ENCODE measurements around the gene TACC2.

Gene TACC2

DNA sequence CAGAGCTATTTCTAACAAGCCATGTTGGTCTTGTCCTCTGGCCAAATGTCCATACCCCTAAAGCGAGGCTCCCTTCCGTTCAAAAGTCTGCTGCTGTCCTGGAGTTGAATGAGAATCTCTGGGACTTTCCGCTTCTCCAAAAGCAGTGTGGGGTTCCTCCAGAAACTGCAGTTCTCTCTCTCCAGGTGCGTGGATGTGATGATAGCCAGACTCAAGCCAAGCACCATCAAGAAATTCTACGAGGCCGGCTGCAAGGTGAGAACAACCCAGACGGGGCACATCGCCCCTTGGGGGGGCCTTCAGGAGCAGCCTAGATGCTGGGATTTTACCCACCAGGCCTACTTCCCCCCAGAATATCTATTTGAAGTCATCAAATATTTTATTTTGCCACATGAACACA is 308.6 kb downstream of the TACC2 start:
- H3K4me3 ChIP-seq (ENCODE audit: low read depth in 1 of 2, low read length in 2 of 2), result no peak overlapping the region
- no peaks in the 10 kb centered on the region for H3K36me3 ChIP-seq (ENCODE audit: insufficient read depth, low read length)
- H3K9me3 ChIP-seq (ENCODE audit: low read length), result no peaks in the 10 kb centered on the region
- no peak overlapping the region for H3K27ac ChIP-seq (ENCODE audit: low read depth, low read length)
- no peaks in the 10 kb centered on the region for H3K27me3 ChIP-seq (ENCODE audit: control insufficient read depth in 1 of 2, insufficient read depth in 2 of 2, low read length in 2 of 2)
- H3K4me1 ChIP-seq (ENCODE audit: insufficient read depth, low read length), result no peaks in the 10 kb centered on the region
- no peak overlapping the region for H3K9ac ChIP-seq (ENCODE audit: low read length)

DNA sequence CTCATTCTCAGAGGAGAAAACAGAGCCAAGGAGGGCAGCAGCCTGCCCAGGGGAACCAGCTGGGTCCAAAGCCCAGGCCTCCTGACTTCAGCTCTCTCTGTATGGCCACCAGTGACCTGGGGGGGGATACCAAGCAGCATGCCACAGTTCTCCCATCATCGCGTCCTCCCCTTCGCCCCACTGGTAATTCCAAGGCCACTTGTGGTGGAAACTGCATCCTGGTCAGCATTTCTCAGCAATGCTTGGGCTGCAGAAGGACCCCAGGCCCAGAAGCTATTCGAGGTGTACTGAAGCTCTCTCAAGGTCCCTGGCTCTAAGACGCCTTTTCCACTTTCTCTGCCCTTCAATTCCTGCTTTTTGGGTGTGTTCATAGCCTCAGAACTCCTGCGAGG is 309.2 kb downstream of the TACC2 start:
- Histone ChIP-seq H3K9me3 (ENCODE audit: low read length) (no peaks in the 10 kb centered on the region), H3K36me3 (ENCODE audit: insufficient read depth, low read length) (no peaks in the 10 kb centered on the region), H3K27ac (ENCODE audit: low read depth, low read length) (no peak overlapping the region), H3K4me1 (ENCODE audit: insufficient read depth, low read length) (no peaks in the 10 kb centered on the region), H3K9ac (ENCODE audit: low read length) (no peak overlapping the region), H3K27me3 (ENCODE audit: control insufficient read depth in 1 of 2, insufficient read depth in 2 of 2, low read length in 2 of 2) (no peaks in the 10 kb centered on the region), H3K4me3 (ENCODE audit: low read depth in 1 of 2, low read length in 2 of 2) (no peak overlapping the region)

DNA sequence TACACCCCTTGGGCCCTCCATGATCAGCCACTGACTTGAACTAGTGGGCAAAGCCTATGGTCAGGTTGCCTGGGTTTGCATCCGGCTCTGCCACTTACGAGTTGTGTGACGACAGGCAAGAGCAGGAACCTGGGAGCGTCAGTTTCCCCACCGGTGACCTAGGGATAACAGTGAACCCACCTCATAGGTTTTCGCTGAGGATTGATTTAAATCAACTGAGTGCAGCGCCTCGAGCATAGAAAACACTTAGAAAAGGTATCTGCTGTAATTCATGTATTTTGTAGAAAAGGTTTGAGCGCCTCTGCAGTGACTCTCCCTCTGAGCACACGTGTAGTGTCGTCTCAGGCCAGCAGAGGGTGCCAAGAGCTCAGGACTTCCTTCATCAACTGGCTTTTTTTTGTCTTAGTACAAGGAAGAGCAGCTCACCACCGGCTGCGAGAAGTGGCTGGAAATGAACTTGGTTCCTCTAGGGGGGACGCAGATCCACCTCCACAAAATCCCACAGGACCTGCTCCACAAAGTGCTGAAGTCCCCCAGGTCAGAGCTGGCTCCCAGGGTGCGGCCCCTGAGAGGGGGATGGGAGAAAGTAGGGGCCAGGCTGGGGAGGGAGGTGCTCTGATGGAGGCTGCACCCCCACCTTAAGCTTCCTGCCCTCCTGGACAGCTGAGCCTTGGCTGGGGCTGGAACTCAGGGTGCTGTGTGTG is 309.8 kb downstream of the TACC2 start:
- no peak overlapping the region for H3K27ac ChIP-seq (ENCODE audit: low read depth, low read length)

DNA sequence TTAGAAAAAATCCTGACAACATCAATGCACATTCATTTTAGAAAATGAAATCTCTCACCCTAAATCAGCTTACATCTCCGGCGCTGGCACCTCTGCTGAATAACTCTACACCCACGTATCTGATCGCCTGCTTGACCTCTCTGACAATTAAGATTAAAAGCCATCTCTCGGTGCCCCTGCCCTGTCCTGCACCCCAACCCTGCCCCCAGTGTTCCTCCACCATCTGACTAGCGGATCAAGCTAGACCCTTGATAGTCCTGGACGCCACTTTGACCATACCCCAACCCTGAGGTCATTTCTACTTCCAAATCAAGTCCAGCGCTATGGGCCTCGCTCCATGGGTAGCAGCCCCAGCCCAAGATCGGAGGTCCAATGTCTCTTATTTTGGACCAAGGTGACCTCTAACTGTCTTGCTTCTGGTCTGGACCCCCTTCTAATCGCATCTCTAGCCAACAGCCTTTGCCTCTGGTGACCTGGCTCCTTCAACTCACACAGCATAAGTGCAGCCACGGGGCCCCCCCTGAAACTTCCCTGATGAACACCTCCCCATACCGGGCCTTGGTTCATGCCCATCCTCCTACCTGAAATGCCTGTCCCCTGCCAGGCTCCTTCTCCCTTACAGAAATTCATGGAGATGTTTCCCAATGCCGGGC is 310.6 kb downstream of the TACC2 start:
- H3K27me3 ChIP-seq (ENCODE audit: control insufficient read depth in 1 of 2, insufficient read depth in 2 of 2, low read length in 2 of 2), result no peaks in the 10 kb centered on the region
- H3K9me3 ChIP-seq (ENCODE audit: low read length), result no peaks in the 10 kb centered on the region
- H3K4me3 ChIP-seq (ENCODE audit: low read depth in 1 of 2, low read length in 2 of 2), result no peak overlapping the region
- no peaks in the 10 kb centered on the region for H3K36me3 ChIP-seq (ENCODE audit: insufficient read depth, low read length)
- no peaks in the 10 kb centered on the region for H3K4me1 ChIP-seq (ENCODE audit: insufficient read depth, low read length)
- H3K9ac ChIP-seq (ENCODE audit: low read length), result no peak overlapping the region
- H3K27ac ChIP-seq (ENCODE audit: low read depth, low read length), result no peak overlapping the region

More for the DNA sequence above, 309.8 kb downstream of the TACC2 start:
- no peaks in the 10 kb centered on the region for H3K9me3 ChIP-seq (ENCODE audit: low read length)
- no peak overlapping the region for H3K9ac ChIP-seq (ENCODE audit: low read length)
- no peaks in the 10 kb centered on the region for H3K4me1 ChIP-seq (ENCODE audit: insufficient read depth, low read length)
- H3K4me3 ChIP-seq (ENCODE audit: low read depth in 1 of 2, low read length in 2 of 2), result peak overlapping the region in 1 of 2 donors; percentile 34
- no peaks in the 10 kb centered on the region for H3K36me3 ChIP-seq (ENCODE audit: insufficient read depth, low read length)
- no peaks in the 10 kb centered on the region for H3K27me3 ChIP-seq (ENCODE audit: control insufficient read depth in 1 of 2, insufficient read depth in 2 of 2, low read length in 2 of 2)

DNA sequence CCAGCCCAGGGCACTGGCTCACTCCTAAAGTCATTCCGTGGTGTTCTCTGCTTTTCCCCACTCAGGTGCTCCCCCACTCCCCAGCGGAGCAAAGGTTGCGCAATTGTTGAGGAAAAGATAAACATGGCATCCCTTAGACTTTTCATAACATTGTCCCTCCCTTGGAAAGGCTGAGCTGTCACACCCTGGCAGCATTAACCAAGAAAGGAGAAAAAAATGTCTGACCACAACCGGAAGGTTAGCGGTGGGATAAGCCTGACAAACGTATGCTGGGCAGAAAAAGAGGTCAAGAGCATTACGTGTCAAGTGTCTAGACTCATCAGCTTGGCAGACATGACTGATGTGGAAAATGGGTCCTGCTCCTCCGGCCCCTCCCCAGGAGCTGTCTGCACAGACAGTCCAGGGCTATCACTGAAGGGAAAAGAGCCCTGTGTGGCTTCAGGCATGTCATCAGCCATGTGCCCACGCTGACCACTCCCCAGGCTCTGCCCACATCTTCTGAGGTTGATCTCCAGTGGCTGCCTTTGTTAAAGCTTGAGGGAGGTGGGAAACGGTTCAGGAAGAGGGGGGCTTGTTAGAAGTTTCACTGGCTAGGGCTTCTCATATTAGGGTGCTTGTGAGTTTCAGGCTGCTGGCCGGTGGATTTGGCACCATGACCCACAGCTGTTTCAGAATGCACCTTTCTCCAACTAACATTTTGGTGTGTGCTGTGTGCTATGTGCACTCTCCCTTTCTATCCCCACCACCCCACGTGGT is 312.3 kb downstream of the TACC2 start:
- H3K9me3 ChIP-seq (ENCODE audit: low read length), result no peaks in the 10 kb centered on the region
- no peak overlapping the region for H3K9ac ChIP-seq (ENCODE audit: low read length)
- no peak overlapping the region for H3K4me3 ChIP-seq (ENCODE audit: low read depth in 1 of 2, low read length in 2 of 2)
- H3K4me1 ChIP-seq (ENCODE audit: insufficient read depth, low read length), result no peaks in the 10 kb centered on the region
- H3K36me3 ChIP-seq (ENCODE audit: insufficient read depth, low read length), result no peaks in the 10 kb centered on the region
- H3K27ac ChIP-seq (ENCODE audit: low read depth, low read length), result no peak overlapping the region
- no peaks in the 10 kb centered on the region for H3K27me3 ChIP-seq (ENCODE audit: control insufficient read depth in 1 of 2, insufficient read depth in 2 of 2, low read length in 2 of 2)

DNA sequence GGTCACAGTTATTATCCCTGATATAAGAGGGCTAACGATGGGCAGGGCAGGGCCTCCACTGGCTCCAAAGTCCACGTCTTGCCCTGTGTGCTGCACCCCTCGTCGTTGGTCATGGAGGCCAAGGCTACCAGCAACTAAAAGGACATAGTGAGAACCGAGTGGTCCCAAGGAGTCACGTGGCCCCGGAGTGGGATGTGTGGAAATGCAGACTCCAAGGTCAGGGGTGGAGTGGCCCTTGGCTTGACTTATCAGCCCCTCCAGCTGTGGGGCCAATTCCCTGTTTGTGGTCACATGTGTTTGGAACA is 312.8 kb downstream of the TACC2 start:
- no peak overlapping the region for H3K9ac ChIP-seq (ENCODE audit: low read length)
- H3K4me1 ChIP-seq (ENCODE audit: insufficient read depth, low read length), result peaks cover 1% of the 10 kb centered on the region
- no peaks in the 10 kb centered on the region for H3K27me3 ChIP-seq (ENCODE audit: control insufficient read depth in 1 of 2, insufficient read depth in 2 of 2, low read length in 2 of 2)
- no peak overlapping the region for H3K4me3 ChIP-seq (ENCODE audit: low read depth in 1 of 2, low read length in 2 of 2)
- H3K36me3 ChIP-seq (ENCODE audit: insufficient read depth, low read length), result no peaks in the 10 kb centered on the region
- no peaks in the 10 kb centered on the region for H3K9me3 ChIP-seq (ENCODE audit: low read length)
- H3K27ac ChIP-seq (ENCODE audit: low read depth, low read length), result no peak overlapping the region

DNA sequence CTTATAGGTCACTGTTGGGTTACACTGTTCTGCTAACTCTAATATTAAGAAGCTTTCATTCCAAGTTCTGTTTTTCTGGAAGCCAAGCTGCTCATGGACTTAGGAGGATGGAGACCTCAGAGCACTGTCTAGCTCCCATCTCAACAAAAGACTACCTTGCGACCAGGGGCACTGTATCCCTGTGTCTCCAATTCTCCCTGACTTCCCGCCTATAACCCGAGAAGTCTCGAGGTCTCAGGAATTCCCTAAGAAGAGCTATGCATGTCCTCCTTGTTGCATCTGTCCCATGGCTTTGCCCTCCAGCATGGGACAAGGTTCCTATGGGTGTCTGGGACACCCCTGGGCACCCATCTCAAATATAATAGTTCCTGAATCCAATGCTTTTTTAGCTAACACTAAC is 313.4 kb downstream of the TACC2 start:
- H3K4me3 ChIP-seq (ENCODE audit: low read depth in 1 of 2, low read length in 2 of 2), result no peak overlapping the region
- H3K27ac ChIP-seq (ENCODE audit: low read depth, low read length), result no peak overlapping the region
- H3K36me3 ChIP-seq (ENCODE audit: insufficient read depth, low read length), result no peaks in the 10 kb centered on the region
- peaks cover 7% of the 10 kb centered on the region for H3K4me1 ChIP-seq (ENCODE audit: insufficient read depth, low read length)
- no peak overlapping the region for H3K9ac ChIP-seq (ENCODE audit: low read length)
- no peaks in the 10 kb centered on the region for H3K27me3 ChIP-seq (ENCODE audit: control insufficient read depth in 1 of 2, insufficient read depth in 2 of 2, low read length in 2 of 2)
- H3K9me3 ChIP-seq (ENCODE audit: low read length), result no peaks in the 10 kb centered on the region

DNA sequence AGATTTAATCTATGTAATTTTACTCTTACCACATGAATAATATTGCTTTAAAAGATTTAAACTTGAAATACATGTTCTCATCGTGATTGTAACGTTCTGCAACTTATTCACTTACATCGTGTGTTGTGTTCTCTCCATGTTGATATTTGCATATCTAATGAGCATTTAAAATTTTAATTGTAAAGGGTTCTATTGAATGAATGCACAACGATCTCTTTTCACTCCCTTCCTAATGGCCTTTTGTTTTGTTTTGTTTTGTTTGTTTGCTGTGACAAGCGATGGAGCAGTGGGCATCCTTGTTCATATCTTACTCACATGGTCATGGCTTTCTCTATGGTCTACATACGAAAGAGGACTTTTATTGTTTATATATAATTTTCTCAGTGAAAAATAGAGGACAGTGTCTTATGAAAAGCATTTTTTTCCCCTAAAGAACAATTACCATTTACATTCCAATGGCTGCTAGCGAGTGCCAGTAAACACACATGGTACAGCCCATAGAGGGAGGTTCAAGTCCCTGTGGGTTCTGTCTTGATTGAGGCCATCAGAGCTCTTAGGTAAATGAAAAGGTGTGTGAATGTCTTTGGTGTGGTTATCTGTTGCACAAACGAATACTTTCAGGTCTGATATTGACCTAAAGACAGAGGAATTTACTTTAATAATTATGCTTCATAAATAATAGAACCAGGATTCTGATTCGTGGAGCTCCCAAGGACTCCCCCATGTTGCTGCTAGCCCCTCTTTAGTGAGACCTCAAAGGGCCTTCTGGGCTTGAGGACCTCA is 314.5 kb downstream of the TACC2 start:
- no peaks in the 10 kb centered on the region for H3K36me3 ChIP-seq (ENCODE audit: insufficient read depth, low read length)
- no peaks in the 10 kb centered on the region for H3K27me3 ChIP-seq (ENCODE audit: control insufficient read depth in 1 of 2, insufficient read depth in 2 of 2, low read length in 2 of 2)
- no peak overlapping the region for H3K4me3 ChIP-seq (ENCODE audit: low read depth in 1 of 2, low read length in 2 of 2)
- no peaks in the 10 kb centered on the region for H3K9me3 ChIP-seq (ENCODE audit: low read length)
- H3K27ac ChIP-seq (ENCODE audit: low read depth, low read length), result no peak overlapping the region
- peaks cover 13% of the 10 kb centered on the region for H3K4me1 ChIP-seq (ENCODE audit: insufficient read depth, low read length)
- no peak overlapping the region for H3K9ac ChIP-seq (ENCODE audit: low read length)
